Astrocyte (in vitro differentiated cells and primary cell): ENCODE results near the gene SLC15A1. TPM values are rescaled to one million over a fixed set of nuclear protein-coding genes. Genes with fewer than 3 reads are reported as not detected.

Experiments used
- DNase-seq: peaks from one replicate; pipeline ENCODE4 v3.0.0-alpha.2; 2010; ENCODE audit warnings: low read depth
- FAIRE-seq: peaks from 2 replicates; lab custom pipeline; 2011; peaks lifted over from hg19 to GRCh38; lab: Jason Lieb, UNC
- H2AFZ ChIP-seq: 2 replicates; pipeline ENCODE4 v1.6.0; 2012; ENCODE audit warnings: low read depth, low read length, inconsistent platforms
- H3K27ac ChIP-seq: 2 replicates; pipeline ENCODE4 v1.5.1; 2011; ENCODE audit warnings: low read depth, low read length, inconsistent platforms
- H3K27me3 ChIP-seq: 2 replicates; pipeline ENCODE4 v1.6.0; 2011; ENCODE audit warnings: low read length, inconsistent platforms; ENCODE audit not compliant: insufficient read depth
- H3K36me3 ChIP-seq: 2 replicates; pipeline ENCODE4 v1.5.1; 2011; ENCODE audit warnings: low read length, inconsistent platforms; ENCODE audit not compliant: insufficient read depth
- H3K4me1 ChIP-seq: 2 replicates; pipeline ENCODE4 v1.5.1; 2011; ENCODE audit warnings: low read length, inconsistent platforms; ENCODE audit not compliant: insufficient read depth
- H3K4me2 ChIP-seq: 2 replicates; pipeline ENCODE4 v1.6.0; 2012; ENCODE audit warnings: low read length, inconsistent platforms
- H3K4me3 ChIP-seq: 2 replicates; pipeline ENCODE4 v1.5.1; 2011; ENCODE audit warnings: low read depth, mild to moderate bottlenecking, low read length, inconsistent platforms; ENCODE audit not compliant: insufficient read depth
- H3K79me2 ChIP-seq: 2 replicates; pipeline ENCODE4 v1.6.0; 2012; ENCODE audit warnings: mild to moderate bottlenecking, low read length, inconsistent platforms; ENCODE audit not compliant: insufficient read depth
- H3K9ac ChIP-seq: 2 replicates; pipeline ENCODE4 v1.6.0; 2012; ENCODE audit warnings: mild to moderate bottlenecking, low read length, inconsistent platforms
- H3K9me3 ChIP-seq: 2 replicates; pipeline ENCODE4 v1.5.1; 2012; ENCODE audit warnings: low read depth, mild to moderate bottlenecking, low read length, inconsistent platforms; ENCODE audit not compliant: insufficient read depth
- H4K20me1 ChIP-seq: 2 replicates; pipeline ENCODE4 v1.6.0; 2012; ENCODE audit warnings: low read length, inconsistent platforms; ENCODE audit not compliant: insufficient read depth
- H3K27ac Mint-ChIP-seq: one replicate; pipeline ENCODE4 v1.8.0; 2021; ENCODE audit warnings: mild to moderate bottlenecking, mixed read lengths; ENCODE audit not compliant: unreplicated experiment
- H3K27me3 Mint-ChIP-seq: one replicate; pipeline ENCODE4 v1.8.0; 2021; ENCODE audit warnings: low read depth, mixed read lengths; ENCODE audit not compliant: unreplicated experiment
- H3K36me3 Mint-ChIP-seq: one replicate; pipeline ENCODE4 v1.8.0; 2021; ENCODE audit warnings: low read depth, mixed read lengths; ENCODE audit not compliant: unreplicated experiment
- H3K4me1 Mint-ChIP-seq: one replicate; pipeline ENCODE4 v1.8.0; 2021; ENCODE audit warnings: low read depth, mixed read lengths; ENCODE audit not compliant: unreplicated experiment
- H3K4me3 Mint-ChIP-seq: one replicate; pipeline ENCODE4 v1.8.0; 2021; ENCODE audit warnings: mild to moderate bottlenecking, moderate library complexity, mixed read lengths; ENCODE audit not compliant: unreplicated experiment
- H3K9me3 Mint-ChIP-seq: one replicate; pipeline ENCODE4 v1.8.0; 2021; ENCODE audit warnings: mild to moderate bottlenecking, mixed read lengths; ENCODE audit not compliant: unreplicated experiment
- CTCF ChIP-seq: IDR thresholded peaks from 2 replicates; pipeline ENCODE4 v1.5.1; 2011; ENCODE audit warnings: low read depth, mild to moderate bottlenecking, inconsistent platforms, low read length, moderate library complexity; ENCODE audit not compliant: insufficient read depth
- EZH2 ChIP-seq: IDR thresholded peaks from 2 replicates; pipeline ENCODE4 v1.6.1; 2012; ENCODE audit warnings: mild to moderate bottlenecking, low read length, inconsistent platforms; ENCODE audit not compliant: insufficient read depth
- total RNA-seq: library from RNA; stranded (reverse); gene quantifications from 2 replicates; pipeline ENCODE4 v1.2.1, GENCODE V29; 2021

SLC15A1 gene
- total RNA-seq, 1 donor from 2014 or later = not detected

GRCh38 chr13:98657506-98658085 is 94.9 kb downstream of the SLC15A1 start:
- Histone ChIP-seq H3K4me1 (no peaks in the 10 kb centered on the region), H4K20me1 (no peaks in the 10 kb centered on the region), H2AFZ (no peak overlapping the region), H3K27ac (no peak overlapping the region), H3K9ac (no peak overlapping the region), H3K79me2 (no peaks in the 10 kb centered on the region), H3K36me3 (no peaks in the 10 kb centered on the region), H3K27me3 (no peaks in the 10 kb centered on the region), H3K9me3 (no peaks in the 10 kb centered on the region), H3K4me3 (no peak overlapping the region), H3K4me2 (no peak overlapping the region)
- Mint-ChIP-seq H3K27me3 (peaks cover 12% of the 10 kb centered on the region), H3K36me3 (peaks cover 2% of the 10 kb centered on the region), H3K27ac (no peak overlapping the region), H3K9me3 (peaks cover 11% of the 10 kb centered on the region), H3K4me1 (no peaks in the 10 kb centered on the region), H3K4me3 (no peak overlapping the region)
- FAIRE-seq (no peak), DNase-seq (no peak)
- TF ChIP-seq CTCF = no peak
- TF ChIP-seq EZH2 = no peak

GRCh38 chr13:98656223-98656622 is 96.2 kb downstream of the SLC15A1 start:
- Mint-ChIP-seq H3K27ac (no peak overlapping the region), H3K36me3 (peaks cover 2% of the 10 kb centered on the region), H3K27me3 (peaks cover 5% of the 10 kb centered on the region), H3K9me3 (peaks cover 11% of the 10 kb centered on the region), H3K4me1 (no peaks in the 10 kb centered on the region), H3K4me3 (no peak overlapping the region)
- no peak overlapping the region for H3K9ac ChIP-seq
- H3K27me3 ChIP-seq = no peaks in the 10 kb centered on the region
- no peaks in the 10 kb centered on the region for H4K20me1 ChIP-seq
- no peaks in the 10 kb centered on the region for H3K79me2 ChIP-seq
- no peaks in the 10 kb centered on the region for H3K36me3 ChIP-seq
- FAIRE-seq = no peak
- H3K4me2 ChIP-seq = no peak overlapping the region
- H3K4me3 ChIP-seq = no peak overlapping the region
- no peak overlapping the region for H3K27ac ChIP-seq
- no peaks in the 10 kb centered on the region for H3K9me3 ChIP-seq
- H2AFZ ChIP-seq = no peak overlapping the region
- H3K4me1 ChIP-seq = no peaks in the 10 kb centered on the region
- DNase-seq = no peak
- TF ChIP-seq CTCF (no peak), EZH2 (no peak)

GRCh38 chr13:98653463-98653985 is 98.9 kb downstream of the SLC15A1 start:
- Mint-ChIP-seq H3K9me3 (peaks cover 7% of the 10 kb centered on the region), H3K36me3 (peaks cover 2% of the 10 kb centered on the region), H3K27me3 (peaks cover 12% of the 10 kb centered on the region), H3K4me1 (no peaks in the 10 kb centered on the region), H3K4me3 (no peak overlapping the region), H3K27ac (no peak overlapping the region)
- H3K4me1 ChIP-seq = no peaks in the 10 kb centered on the region
- peak; percentile 93 for TF ChIP-seq CTCF
- no peak for TF ChIP-seq EZH2
- H3K27ac ChIP-seq = no peak overlapping the region
- H2AFZ ChIP-seq = peak overlapping the region; percentile 35
- no peaks in the 10 kb centered on the region for H3K9me3 ChIP-seq
- DNase-seq (peak; percentile 34), FAIRE-seq (no peak)
- H3K36me3 ChIP-seq = no peaks in the 10 kb centered on the region
- no peak overlapping the region for H3K4me3 ChIP-seq
- H3K27me3 ChIP-seq = no peaks in the 10 kb centered on the region
- no peaks in the 10 kb centered on the region for H3K79me2 ChIP-seq
- no peak overlapping the region for H3K4me2 ChIP-seq
- no peaks in the 10 kb centered on the region for H4K20me1 ChIP-seq
- no peak overlapping the region for H3K9ac ChIP-seq
